ENCODE measurements around the gene UNC13D. TPM values are rescaled to one million over a fixed set of nuclear protein-coding genes. Genes with fewer than 3 reads are reported as not detected.

UNC13D gene
- total RNA-seq, 2 experiments from 2014 or later: 136 to 144 TPM

DNA sequence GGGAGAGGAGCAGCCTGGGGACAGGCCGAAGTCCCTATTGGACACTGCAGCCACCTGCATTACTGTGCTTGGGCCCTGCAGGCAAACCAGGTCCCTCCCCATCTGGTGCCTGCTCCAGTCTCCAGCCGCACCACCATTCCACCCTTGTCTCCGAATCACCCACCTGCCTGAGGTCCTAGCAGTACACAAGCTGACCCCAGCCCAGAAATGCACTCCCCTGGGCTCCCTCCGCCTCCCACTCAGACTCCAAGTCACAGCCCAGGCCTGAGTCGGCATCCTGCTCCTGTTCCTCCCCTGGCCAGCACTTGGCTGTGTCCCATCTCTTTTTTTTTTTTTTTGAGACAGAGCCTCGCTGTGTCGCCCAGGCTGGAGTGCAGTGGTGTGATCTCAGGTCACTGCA lies 6.3 kb downstream of the UNC13D start:
- Mint-ChIP-seq H3K27me3 (no peaks in the 10 kb centered on the region), H3K4me3 (no peak overlapping the region), H3K36me3 (ENCODE audit: low read depth) (peaks cover 38% of the 10 kb centered on the region), H3K4me1 (ENCODE audit: low read depth) (peaks cover 34% of the 10 kb centered on the region), H3K9me3 (no peaks in the 10 kb centered on the region), H3K27ac (peak overlapping the region; percentile 42)
- ChIA-PET POLR2A (interaction anchor here (1.0 kb wide), 1 partner anchor 62 kb away, joined by 4 read pairs; no protein-coding TSS in a partner anchor), CTCF (interaction anchor here (1.3 to 13.1 kb wide), 2 partner anchors 9 to 10 kb away, joined by 4 to 105 read pairs; partner anchors contain the start of gene UNC13D)
- TF ChIP-seq, protein P1, sequence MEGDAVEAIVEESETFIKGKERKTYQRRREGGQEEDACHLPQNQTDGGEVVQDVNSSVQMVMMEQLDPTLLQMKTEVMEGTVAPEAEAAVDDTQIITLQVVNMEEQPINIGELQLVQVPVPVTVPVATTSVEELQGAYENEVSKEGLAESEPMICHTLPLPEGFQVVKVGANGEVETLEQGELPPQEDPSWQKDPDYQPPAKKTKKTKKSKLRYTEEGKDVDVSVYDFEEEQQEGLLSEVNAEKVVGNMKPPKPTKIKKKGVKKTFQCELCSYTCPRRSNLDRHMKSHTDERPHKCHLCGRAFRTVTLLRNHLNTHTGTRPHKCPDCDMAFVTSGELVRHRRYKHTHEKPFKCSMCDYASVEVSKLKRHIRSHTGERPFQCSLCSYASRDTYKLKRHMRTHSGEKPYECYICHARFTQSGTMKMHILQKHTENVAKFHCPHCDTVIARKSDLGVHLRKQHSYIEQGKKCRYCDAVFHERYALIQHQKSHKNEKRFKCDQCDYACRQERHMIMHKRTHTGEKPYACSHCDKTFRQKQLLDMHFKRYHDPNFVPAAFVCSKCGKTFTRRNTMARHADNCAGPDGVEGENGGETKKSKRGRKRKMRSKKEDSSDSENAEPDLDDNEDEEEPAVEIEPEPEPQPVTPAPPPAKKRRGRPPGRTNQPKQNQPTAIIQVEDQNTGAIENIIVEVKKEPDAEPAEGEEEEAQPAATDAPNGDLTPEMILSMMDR (IDR thresholded peaks at IDR 0.05): no peak
- DNase-seq (no peak), ATAC-seq (no peak)
- intact Hi-C loops (cut with micrococcal nuclease): no loop called here

- DNase-seq (no peak), ATAC-seq (no peak)
- Mint-ChIP-seq H3K9me3 (no peaks in the 10 kb centered on the region), H3K4me3 (no peak overlapping the region), H3K4me1 (ENCODE audit: low read depth) (peaks cover 38% of the 10 kb centered on the region), H3K36me3 (ENCODE audit: low read depth) (peaks cover 40% of the 10 kb centered on the region), H3K27ac (no peak overlapping the region), H3K27me3 (no peaks in the 10 kb centered on the region)
- TF ChIP-seq, protein P1 (IDR thresholded peaks at IDR 0.05): no peak
- ChIA-PET CTCF (interaction anchor here (0.8 to 13.1 kb wide), 4 partner anchors 9 to 83 kb away, joined by 3 to 105 read pairs (median 3); partner anchors contain the start of gene UNC13D), POLR2A (interaction anchor here (0.5 to 1.3 kb wide), 4 partner anchors 8 to 31 kb away, joined by 3 to 4 read pairs (median 3); no protein-coding TSS in a partner anchor)
- intact Hi-C loops (cut with micrococcal nuclease): no loop called here
Measured at GRCh38 chr17:75836605-75837004, 7.6 kb downstream of the UNC13D start.

GRCh38 chr17:75835654-75835987 lies 8.6 kb downstream of the UNC13D start:
- Mint-ChIP-seq H3K27me3 (no peaks in the 10 kb centered on the region), H3K27ac (no peak overlapping the region), H3K36me3 (ENCODE audit: low read depth) (peaks cover 40% of the 10 kb centered on the region), H3K9me3 (no peaks in the 10 kb centered on the region), H3K4me3 (no peak overlapping the region), H3K4me1 (ENCODE audit: low read depth) (peaks cover 36% of the 10 kb centered on the region)
- TF ChIP-seq, protein P1 (IDR thresholded peaks at IDR 0.05): no peak
- DNase-seq: no peak
- no peak for ATAC-seq
- intact Hi-C loops (cut with micrococcal nuclease): no loop called here
- POLR2A ChIA-PET: no interaction called here
- CTCF ChIA-PET: interaction anchor here (13.1 kb wide), 1 partner anchor 11 kb away, joined by 105 read pairs; the partner anchor contains the start of gene UNC13D

DNA sequence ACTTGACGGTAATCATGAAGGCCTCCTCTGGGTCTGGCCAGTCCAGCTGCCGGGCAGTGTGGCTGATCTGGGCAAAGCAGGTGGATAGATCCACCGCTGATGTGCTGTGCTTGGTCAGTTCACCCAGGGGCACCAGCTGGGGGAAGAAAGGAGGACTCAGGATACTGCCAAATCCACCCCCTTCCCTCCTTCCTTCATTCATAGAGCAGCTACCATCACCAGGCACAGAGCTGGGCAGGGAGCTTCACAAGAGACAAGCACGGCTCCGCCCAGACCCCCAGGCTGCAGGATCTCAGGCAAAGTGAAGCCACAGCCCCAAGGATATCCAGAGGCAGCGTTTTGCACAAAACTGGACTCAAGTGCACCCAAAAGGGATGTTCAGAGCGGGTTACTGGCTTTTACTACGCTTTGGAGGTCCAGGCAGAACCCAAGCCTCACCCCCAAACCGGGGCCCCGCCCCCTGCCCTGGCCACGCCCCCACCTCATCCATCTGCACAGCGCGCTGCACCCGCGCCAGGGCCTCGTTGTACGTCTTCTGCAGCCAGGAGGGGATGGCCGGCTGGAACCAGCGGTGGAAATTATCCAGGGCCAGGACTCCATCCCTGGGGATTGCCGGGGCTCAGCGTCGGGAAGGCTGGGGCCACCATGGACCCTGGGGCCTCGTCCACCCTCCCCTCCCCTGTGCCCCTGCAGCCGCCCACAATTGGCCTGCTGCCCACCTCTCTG lies 9.1 kb downstream of the UNC13D start:
- ChIA-PET CTCF (interaction anchor here (2.1 to 13.1 kb wide), 2 partner anchors 12 to 82 kb away, joined by 9 to 105 read pairs; partner anchors contain the start of gene UNC13D), POLR2A (interaction anchor here (1.3 to 2.1 kb wide), 4 partner anchors 8 to 21 kb away, joined by 4 to 7 read pairs (median 4); partner anchors contain the start of gene UNC13D)
- Mint-ChIP-seq H3K27me3 (no peaks in the 10 kb centered on the region), H3K27ac (peak overlapping the region; percentile 73), H3K4me1 (ENCODE audit: low read depth) (peaks cover 36% of the 10 kb centered on the region), H3K9me3 (no peaks in the 10 kb centered on the region), H3K4me3 (no peak overlapping the region), H3K36me3 (ENCODE audit: low read depth) (peaks cover 45% of the 10 kb centered on the region)
- DNase-seq (no peak), ATAC-seq (no peak)
- intact Hi-C loops (cut with micrococcal nuclease): no loop called here
- TF ChIP-seq, protein P1 (IDR thresholded peaks at IDR 0.05): no peak
